NCI-H69 (cell line): ENCODE data around the gene HOXD8.

Experiments
- DNase-seq: peaks from one replicate; lab custom pipeline; 2025; lab: John Stamatoyannopoulos, UW

HOXD8 gene

GRCh38 chr2:176091329-176092258 is 37.9 kb upstream of the HOXD8 start:
- DNase-seq, result no peak

DNA sequence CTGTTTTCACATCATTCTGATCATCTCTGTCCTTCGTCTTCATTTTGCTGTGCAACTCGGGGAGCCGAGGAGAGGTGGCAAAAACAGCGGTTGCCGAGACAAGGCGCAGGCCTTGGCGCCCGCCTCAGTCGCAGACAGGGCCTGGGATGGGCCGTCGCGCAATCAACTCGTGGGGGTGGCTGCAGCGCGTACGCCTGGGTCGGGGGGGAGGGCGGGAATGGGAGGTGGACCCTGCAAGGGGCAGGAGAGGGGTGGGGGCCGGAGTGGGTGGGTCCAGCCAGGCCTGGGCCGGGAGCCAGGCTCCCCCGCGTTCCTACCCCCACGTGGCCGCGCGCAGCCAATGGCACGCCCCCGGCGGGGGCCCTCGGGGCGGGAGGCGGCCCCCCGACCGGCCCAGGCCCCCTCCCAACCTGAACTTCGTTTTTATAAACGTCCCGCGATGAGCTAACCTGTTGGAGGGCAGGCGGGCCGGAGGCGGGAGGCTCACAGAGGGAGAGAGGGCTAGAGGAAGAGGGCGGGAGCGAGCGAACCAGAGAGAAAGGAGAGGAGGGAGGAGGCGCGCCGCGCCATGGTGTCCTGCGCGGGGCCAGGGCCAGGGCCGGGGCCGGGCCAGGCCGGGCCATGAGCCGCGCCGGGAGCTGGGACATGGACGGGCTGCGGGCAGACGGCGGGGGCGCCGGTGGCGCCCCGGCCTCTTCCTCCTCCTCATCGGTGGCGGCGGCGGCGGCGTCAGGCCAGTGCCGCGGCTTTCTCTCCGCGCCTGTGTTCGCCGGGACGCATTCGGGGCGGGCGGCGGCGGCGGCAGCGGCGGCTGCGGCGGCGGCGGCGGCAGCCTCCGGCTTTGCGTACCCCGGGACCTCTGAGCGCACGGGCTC is 37.0 kb upstream of the HOXD8 start, which contains the start of gene HOXD13:
Gene HOXD13, plus strand, starts transcription at position 452 of the 875 bp plus-strand sequence. Its CDS starts 170 bp downstream, at position 622.
- no peak for DNase-seq

DNA sequence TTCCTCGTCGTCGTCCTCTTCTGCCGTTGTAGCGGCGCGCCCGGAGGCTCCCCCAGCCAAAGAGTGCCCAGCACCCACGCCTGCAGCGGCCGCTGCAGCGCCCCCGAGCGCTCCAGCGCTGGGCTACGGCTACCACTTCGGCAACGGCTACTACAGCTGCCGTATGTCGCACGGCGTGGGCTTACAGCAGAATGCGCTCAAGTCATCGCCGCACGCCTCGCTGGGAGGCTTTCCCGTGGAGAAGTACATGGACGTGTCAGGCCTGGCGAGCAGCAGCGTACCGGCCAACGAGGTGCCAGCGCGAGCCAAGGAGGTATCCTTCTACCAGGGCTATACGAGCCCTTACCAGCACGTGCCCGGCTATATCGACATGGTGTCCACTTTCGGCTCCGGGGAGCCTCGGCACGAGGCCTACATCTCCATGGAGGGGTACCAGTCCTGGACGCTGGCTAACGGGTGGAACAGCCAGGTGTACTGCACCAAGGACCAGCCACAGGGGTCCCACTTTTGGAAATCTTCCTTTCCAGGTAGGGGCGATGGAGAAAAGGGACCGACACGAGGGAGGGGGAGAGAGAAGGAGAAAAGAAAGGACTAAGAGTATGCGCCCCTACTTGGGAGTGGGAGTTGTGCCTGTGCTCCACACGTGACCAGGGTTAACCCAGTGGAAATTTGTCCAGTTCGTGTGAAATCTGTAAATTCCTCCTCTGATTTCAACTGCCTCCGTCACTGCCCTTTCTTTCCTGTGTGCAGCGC is 36.2 kb upstream of the HOXD8 start:
- no peak for DNase-seq

GRCh38 chr2:176093898-176094249 is 35.6 kb upstream of the HOXD8 start:
- DNase-seq, result no peak

DNA sequence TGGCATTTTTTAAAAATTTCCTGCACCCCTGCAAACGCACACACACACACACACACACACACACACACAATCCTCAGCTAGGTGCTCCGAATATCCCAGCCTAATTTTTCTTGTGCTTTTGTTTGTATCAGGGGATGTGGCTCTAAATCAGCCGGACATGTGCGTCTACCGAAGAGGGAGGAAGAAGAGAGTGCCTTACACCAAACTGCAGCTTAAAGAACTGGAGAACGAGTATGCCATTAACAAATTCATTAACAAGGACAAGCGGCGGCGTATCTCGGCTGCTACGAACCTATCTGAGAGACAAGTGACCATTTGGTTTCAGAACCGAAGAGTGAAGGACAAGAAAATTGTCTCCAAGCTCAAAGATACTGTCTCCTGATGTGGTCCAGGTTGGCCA is 35.2 kb upstream of the HOXD8 start:
- DNase-seq, result no peak

- no peak for DNase-seq
Observed at GRCh38 chr2:176095421-176095820, 34.1 kb upstream of the HOXD8 start.

DNA sequence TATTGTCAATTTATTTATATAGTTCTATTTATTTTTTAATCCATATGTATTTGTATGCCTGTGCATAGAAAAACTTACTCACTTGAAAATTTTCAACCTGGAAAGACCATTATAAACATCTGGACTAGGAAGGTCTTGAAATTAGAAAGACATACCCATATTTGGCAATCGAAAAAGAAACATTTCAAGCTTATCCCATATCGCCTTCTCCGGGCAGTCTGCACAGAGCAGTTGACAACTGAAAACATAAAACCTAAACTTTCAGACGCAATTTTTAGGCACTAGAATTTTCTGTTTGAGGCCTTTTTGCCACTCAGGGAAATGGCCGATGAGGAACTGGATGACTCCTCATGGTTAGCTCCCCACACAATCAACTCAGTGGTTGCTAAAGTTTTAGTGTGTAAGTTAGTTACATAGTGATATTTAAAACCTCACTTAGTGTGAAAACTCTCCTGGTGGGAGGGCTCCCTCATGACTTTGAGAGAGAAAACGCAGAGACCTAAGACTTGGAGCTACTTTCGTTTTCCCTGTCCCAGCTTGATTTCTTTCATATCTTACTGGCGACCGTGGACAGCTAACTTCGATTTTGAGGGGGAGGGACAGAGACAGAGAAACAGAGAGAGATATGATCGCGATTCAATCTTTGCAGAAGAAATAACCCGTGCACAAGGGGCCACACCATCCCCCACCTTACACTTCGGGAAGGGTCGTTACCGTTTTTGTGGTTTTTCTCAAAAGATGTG is 33.1 kb upstream of the HOXD8 start:
- peak; percentile 19 for DNase-seq

DNA sequence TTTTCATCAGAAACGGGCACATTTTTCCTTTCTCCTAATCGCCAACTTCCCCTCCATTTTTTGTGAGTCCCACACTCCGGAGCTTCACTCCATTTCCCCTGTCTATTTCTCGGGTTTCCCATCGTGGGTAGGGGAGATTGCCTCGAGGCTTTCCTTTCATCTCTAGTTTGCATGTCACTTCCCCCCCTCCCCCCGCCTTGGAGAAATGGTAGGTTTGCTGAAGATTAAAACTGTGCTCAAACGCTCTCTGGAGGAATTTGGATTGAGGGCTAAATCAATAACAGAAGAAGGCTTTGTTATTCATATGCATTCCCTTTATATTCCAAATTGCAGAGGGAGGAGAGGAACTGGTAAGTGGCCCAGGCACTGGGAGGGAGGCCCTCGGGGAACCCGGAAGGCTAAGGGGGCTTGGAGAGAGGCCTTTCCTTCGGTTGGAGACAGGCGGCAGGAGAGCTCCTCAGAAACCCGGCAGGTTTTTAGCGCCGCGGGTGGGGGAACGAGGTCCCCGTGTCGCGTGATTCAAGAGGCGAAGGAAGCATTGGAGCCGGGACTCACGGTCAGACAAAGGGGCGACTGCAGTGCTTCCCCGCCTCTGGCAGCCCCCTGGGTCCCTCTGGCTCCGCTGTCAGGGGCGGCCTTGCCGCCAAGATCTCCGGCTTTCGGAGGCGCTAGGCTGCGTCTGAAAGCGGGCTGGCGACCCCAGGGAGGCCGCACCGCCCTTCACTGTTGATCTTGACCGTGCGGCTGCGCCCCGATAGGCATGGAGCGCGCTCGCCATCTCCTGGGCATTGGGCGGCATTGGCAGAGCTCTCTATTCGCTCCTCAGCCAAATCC is 32.3 kb upstream of the HOXD8 start:
- DNase-seq, result peak; percentile 92

DNA sequence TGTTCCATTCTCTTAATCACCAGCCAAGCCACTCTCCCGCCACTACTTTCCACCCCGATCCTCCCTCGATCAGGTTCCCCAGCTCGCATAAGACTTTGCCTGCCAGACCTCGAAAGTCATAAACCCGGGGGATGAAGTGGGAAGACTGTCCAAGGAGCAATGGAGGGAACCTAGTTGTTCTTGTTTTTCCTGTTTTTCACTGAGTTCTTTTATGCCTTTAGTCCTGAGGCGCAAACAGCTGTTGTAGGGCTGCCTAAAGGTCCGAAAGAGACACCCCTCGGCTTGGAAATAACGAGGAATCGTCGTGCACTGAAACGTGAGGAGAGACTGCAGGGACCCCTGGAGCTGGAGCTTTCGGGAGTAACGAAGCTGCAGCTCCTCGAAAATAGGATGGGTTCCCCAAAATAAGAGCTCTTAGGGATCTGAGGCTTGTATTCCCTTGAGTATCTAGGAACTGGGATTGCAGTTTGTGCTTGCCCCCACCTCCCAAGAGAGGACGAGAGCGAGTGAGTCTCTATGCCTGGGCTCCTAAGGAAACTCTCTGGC is 31.6 kb upstream of the HOXD8 start:
- DNase-seq, result peak; percentile 77

GRCh38 chr2:176098366-176099158 is 30.9 kb upstream of the HOXD8 start:
- peak; percentile 86 for DNase-seq

DNA sequence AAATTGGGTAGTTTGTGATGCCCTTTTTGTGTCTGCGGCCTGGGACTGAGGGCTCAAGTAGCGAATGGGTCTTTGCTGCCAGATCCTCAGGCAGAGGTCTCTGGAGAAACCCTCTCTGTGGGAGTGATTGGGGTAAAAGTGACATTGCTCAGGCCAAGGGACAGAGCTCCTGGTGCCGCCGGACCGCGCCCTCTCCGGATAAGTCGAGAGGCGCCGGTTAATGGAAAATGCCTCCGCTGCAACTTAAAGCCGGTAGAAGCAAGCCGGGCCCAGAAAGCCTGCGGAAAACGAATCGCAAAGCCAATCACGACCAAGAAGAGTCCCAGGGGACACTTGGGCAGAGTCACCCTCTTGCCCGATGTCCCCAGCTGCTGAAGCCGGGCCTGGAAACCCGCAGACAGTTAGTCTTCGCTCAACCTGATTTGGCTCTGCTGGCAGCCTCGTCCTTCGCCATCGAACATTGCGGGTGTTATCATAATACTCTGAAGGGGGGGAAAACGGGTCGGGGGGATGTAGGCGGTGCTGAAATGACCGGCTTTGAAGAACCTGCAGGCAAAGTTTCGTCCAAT is 30.3 kb upstream of the HOXD8 start:
- no peak for DNase-seq

GRCh38 chr2:176099728-176100546 is 29.6 kb upstream of the HOXD8 start, which contains the start of gene HOXD12:
Gene HOXD12, plus strand, starts transcription at chr2:176099795. Its CDS starts 7 bp downstream, at chr2:176099802.
- DNase-seq, result no peak

DNA sequence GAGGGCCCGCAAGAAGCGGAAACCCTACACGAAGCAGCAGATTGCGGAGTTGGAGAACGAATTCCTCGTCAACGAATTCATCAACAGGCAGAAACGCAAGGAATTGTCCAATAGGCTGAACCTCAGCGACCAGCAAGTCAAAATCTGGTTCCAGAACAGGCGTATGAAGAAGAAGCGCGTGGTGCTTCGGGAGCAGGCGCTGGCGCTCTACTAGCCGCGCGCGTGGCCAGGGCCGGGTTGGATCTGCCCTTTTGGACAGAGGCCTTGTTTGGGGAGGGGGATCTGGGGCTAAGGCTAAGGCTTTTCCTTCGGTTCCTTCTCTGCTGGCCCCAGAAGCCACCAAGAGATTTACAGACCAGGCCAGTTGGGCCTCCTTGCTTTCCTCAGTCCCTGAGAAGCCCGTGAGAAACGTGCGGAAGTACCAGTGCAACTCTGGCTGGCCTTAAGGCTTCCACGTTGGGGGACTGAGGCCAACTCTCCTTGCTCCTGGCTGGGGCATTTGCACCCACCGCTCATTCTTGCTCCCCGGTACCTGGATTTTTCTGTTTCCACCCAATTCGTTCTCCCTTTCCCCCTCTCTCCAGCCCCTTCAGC is 28.9 kb upstream of the HOXD8 start:
- DNase-seq, result no peak

DNA sequence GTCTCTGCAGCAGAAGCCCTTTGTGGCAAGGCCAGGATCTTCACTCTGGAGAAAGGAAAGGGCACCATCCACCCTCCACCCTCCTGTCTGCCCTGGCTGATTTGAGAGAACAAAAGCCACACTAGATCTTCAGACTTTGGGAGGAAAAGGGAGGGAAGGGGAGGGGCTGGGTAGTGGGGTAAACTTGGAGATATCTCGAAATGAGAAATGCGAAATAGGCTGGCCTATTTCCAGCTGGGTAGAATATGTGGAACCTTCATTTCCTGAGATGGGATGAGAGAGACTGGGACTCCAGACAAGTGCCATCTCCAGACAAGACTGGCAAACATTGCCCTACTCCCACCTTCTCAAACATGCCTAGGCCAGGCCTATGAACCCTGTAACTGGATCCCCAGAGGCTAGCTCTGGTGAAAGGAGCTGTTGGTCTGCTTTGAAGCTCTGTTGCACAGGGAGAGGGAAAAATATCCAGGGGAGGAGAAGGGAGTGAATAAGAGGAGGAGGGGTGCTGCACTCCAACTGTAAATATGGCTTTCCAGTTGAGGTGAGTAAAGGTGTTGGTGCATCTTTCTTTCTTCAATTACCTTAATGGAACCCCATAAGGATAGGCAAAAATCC is 28.2 kb upstream of the HOXD8 start:
- DNase-seq, result no peak

DNA sequence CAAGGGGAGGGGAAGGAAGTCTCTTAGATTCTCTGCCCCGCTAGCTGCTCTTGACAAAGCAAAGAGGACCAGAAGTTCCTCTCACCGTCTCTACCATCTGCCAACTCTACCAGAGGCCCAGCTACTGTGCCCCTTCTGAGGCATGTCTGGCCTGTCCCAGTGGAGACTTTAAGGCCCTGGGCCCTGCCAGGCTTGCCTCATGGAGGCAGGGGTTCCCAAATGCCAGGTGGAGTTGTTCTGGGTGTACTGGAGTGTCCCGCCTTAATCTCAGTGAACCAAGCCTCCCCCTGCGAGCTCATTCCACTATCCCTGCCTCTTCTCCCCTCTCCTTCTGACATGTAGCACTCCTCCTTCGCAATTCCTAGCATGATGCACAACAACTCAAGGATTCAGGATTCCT is 27.7 kb upstream of the HOXD8 start:
- no peak for DNase-seq

GRCh38 chr2:176102309-176102866 is 27.1 kb upstream of the HOXD8 start:
- no peak for DNase-seq

- no peak for DNase-seq
Observed at GRCh38 chr2:176103194-176103593, 26.3 kb upstream of the HOXD8 start.
